Measurements from ENCODE around the gene P4HA2. TPM values are rescaled to one million over a fixed set of nuclear protein-coding genes. Genes with fewer than 3 reads are reported as not detected.

The P4HA2 gene
- total and polyA plus RNA-seq, 9 of the 15 experiments (the other 6 are each of a cell fraction or from before 2014, with no cell fraction given): 9.6 to 50.0 (median 12.7) TPM

- TF ChIP-seq RB1 (IDR thresholded peaks at IDR 0.05; ENCODE audit: low read depth): no peak
- no peak for TF ChIP-seq STAT5A (IDR thresholded peaks at IDR 0.05; ENCODE audit: borderline replicate concordance, low read length)
- peak; percentile 97 for TF ChIP-seq ZBTB33 (CRISPR knock-in tag; IDR thresholded peaks at IDR 0.05)
- TF ChIP-seq ZNF75A (CRISPR knock-in tag; IDR thresholded peaks at IDR 0.05): no peak
- 0 out of 2 replicates have a peak, but pooled peaks have one; percentile 25 for TF ChIP-seq CREM (IDR thresholded peaks at IDR 0.05; ENCODE audit: low read depth)
- TF ChIP-seq FOXP1 (CRISPR knock-in tag; IDR thresholded peaks at IDR 0.05): no peak
- TF ChIP-seq MEIS2 (IDR thresholded peaks at IDR 0.05; ENCODE audit: partially characterized antibody): no peak
- TF ChIP-seq SAP30 (IDR thresholded peaks at IDR 0.05; ENCODE audit: borderline replicate concordance, insufficient read depth, low read depth, low read length, poor library complexity, severe bottlenecking): no peak
- TF ChIP-seq ZNF717 (CRISPR knock-in tag; IDR thresholded peaks at IDR 0.05): no peak
- TF ChIP-seq SOX6 (IDR thresholded peaks at IDR 0.05): no peak
- no peak for TF ChIP-seq FOXK2 (conservative IDR thresholded peaks at IDR 0.05 in 1 of 2, IDR thresholded peaks at IDR 0.05 in 1 of 2; ENCODE audit: low read depth in 2 of 2)
- no peak for TF ChIP-seq LCOR (CRISPR knock-in tag; IDR thresholded peaks at IDR 0.05)
- no peak for TF ChIP-seq HNRNPLL (IDR thresholded peaks at IDR 0.05; ENCODE audit: low read depth, low read length, poor library complexity, severe bottlenecking)
- peak; percentile 72; the same call in 1 of the 2 replicates for TF ChIP-seq ZSCAN29 (IDR thresholded peaks at IDR 0.05)
- no peak for TF ChIP-seq ARID2 (IDR thresholded peaks at IDR 0.05)
- no peak for TF ChIP-seq MBD2 (IDR thresholded peaks at IDR 0.05; ENCODE audit: borderline replicate concordance, low read depth)
- TF ChIP-seq TRIM28 (IDR thresholded peaks at IDR 0.05): no peak
- TF ChIP-seq ZBTB7A (IDR thresholded peaks at IDR 0.05; ENCODE audit: borderline replicate concordance, control insufficient read depth, low read depth, low read length): peak; percentile 13; the same call in 1 of the 2 replicates
- no peak for TF ChIP-seq TEAD2 (tag; IDR thresholded peaks at IDR 0.05)
- TF ChIP-seq, protein P1, sequence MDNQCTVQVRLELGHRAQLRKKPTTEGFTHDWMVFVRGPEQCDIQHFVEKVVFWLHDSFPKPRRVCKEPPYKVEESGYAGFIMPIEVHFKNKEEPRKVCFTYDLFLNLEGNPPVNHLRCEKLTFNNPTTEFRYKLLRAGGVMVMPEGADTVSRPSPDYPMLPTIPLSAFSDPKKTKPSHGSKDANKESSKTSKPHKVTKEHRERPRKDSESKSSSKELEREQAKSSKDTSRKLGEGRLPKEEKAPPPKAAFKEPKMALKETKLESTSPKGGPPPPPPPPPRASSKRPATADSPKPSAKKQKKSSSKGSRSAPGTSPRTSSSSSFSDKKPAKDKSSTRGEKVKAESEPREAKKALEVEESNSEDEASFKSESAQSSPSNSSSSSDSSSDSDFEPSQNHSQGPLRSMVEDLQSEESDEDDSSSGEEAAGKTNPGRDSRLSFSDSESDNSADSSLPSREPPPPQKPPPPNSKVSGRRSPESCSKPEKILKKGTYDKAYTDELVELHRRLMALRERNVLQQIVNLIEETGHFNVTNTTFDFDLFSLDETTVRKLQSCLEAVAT (IDR thresholded peaks at IDR 0.05): 0 out of 4 replicates have a peak, but pooled peaks of 1 of the 2 experiments have one; percentile 12
- TF ChIP-seq HDAC1 (IDR thresholded peaks at IDR 0.05): peak in 1 of 2 experiments; percentile 57; a peak in 1 of 4 replicates
- 0 out of 2 replicates have a peak, but pooled peaks have one; percentile 34 for TF ChIP-seq OTX1 (CRISPR knock-in tag; IDR thresholded peaks at IDR 0.05)
- TF ChIP-seq KDM1A (IDR thresholded peaks at IDR 0.05): no peak
- peak; percentile 60 to 79 for TF ChIP-seq E2F6 (IDR thresholded peaks at IDR 0.05; ENCODE audit: borderline replicate concordance in 1 of 2, extremely low read depth in 1 of 2, insufficient read depth in 1 of 2, insufficient read length in 1 of 2, low read depth in 1 of 2, low read length in 1 of 2, poor library complexity in 1 of 2, severe bottlenecking in 1 of 2)
These were observed 31.6 kb upstream of the P4HA2 start (continued) for GRCh38 chr5:132259069-132259851.

Measured in K562 (cell line).